D721Med (cell line): Measurements from ENCODE around the gene DFFB.

Experiments used
- DNase-seq: peaks from one replicate; pipeline ENCODE4 v3.0.0; 2011; ENCODE audit warnings: low spot score; ENCODE audit not compliant: insufficient read length
- FAIRE-seq: peaks from 2 replicates; lab custom pipeline; 2011; peaks lifted over from hg19 to GRCh38; lab: Jason Lieb, UNC
- CTCF ChIP-seq: IDR thresholded peaks from 2 replicates; pipeline ENCODE4 v1.5.1; 2012; ENCODE audit warnings: mild to moderate bottlenecking, control low read depth; ENCODE audit not compliant: insufficient read depth; ENCODE audit errors: missing control alignments

The DFFB gene

GRCh38 chr1:3857791-3858129 lies 484 bp downstream of the DFFB start:
- FAIRE-seq, result no peak

GRCh38 chr1:3858231-3858981 lies 1.1 kb downstream of the DFFB start:
- no peak for DNase-seq
- TF ChIP-seq CTCF, result no peak
- FAIRE-seq, result no peak

More at GRCh38 chr1:3857791-3858129, 484 bp downstream of the DFFB start:
- TF ChIP-seq CTCF, result no peak
- DNase-seq, result no peak

- FAIRE-seq, result no peak
- DNase-seq, result no peak
- no peak for TF ChIP-seq CTCF
These were observed 6.1 kb downstream of the DFFB start for GRCh38 chr1:3863231-3863935.

- no peak for FAIRE-seq
- no peak for DNase-seq
- no peak for TF ChIP-seq CTCF
These were observed 7.6 kb downstream of the DFFB start for GRCh38 chr1:3864884-3865283.

GRCh38 chr1:3865606-3866160 lies 8.4 kb downstream of the DFFB start:
- DNase-seq (no peak), FAIRE-seq (no peak)
- TF ChIP-seq CTCF, result no peak

- DNase-seq, result no peak
- TF ChIP-seq CTCF, result no peak
- FAIRE-seq, result no peak
These were observed 11.3 kb downstream of the DFFB start for GRCh38 chr1:3868464-3869006.

- DNase-seq (no peak), FAIRE-seq (no peak)
- TF ChIP-seq CTCF, result no peak
These were observed 12.6 kb downstream of the DFFB start for GRCh38 chr1:3869751-3870301.
